ENCODE results near the gene NXF1. TPM values are rescaled to one million over a fixed set of nuclear protein-coding genes. Genes with fewer than 3 reads are reported as not detected.

The NXF1 gene
- total and polyA plus RNA-seq, 10 of the 15 experiments (the other 5 are each of a cell fraction or from before 2014, with no cell fraction given), result 20.7 to 84.9 (median 40.6) TPM

GRCh38 chr11:62753736-62754603, 51.3 kb downstream of the NXF1 start, which contains the start of gene ZBTB3 (continued):
- TF ChIP-seq EP300 (IDR thresholded peaks at IDR 0.05; ENCODE audit: borderline replicate concordance in 1 of 2, control insufficient read depth in 1 of 2, low read depth in 2 of 2, low read length in 2 of 2) (no peak), ZBED1 (IDR thresholded peaks at IDR 0.05; ENCODE audit: borderline replicate concordance) (no peak), FOXM1 (IDR thresholded peaks at IDR 0.05; ENCODE audit: low read depth, low read length) (no peak), ZNF24 (IDR thresholded peaks at IDR 0.05) (no peak), RAD51 (IDR thresholded peaks at IDR 0.05) (no peak), SIX5 (IDR thresholded peaks at IDR 0.05; ENCODE audit: low read depth, low read length, severe bottlenecking) (peak; percentile 8), NRF1 (conservative IDR thresholded peaks at IDR 0.05; ENCODE audit: low read depth, low read length) (no peak), TCF7 (IDR thresholded peaks at IDR 0.05; ENCODE audit: borderline replicate concordance) (no peak), MTA3 (IDR thresholded peaks at IDR 0.05; ENCODE audit: borderline replicate concordance, low read length) (no peak), PRDM15 (CRISPR knock-in tag; IDR thresholded peaks at IDR 0.05) (no peak), BRCA1 (IDR thresholded peaks at IDR 0.05; ENCODE audit: low read depth, low read length) (no peak), ZNF622 (IDR thresholded peaks at IDR 0.05) (no peak), NKRF (conservative IDR thresholded peaks at IDR 0.05) (peak; percentile 42; the same call in 1 of the 2 replicates), CHD2 (IDR thresholded peaks at IDR 0.05; ENCODE audit: borderline replicate concordance, low read depth, low read length) (peak; percentile 95), ZNF384 (IDR thresholded peaks at IDR 0.05; ENCODE audit: borderline replicate concordance, low read depth, low read length) (no peak), SMAD5 (IDR thresholded peaks at IDR 0.05; ENCODE audit: low read depth) (peak; percentile 92; the same call in 1 of the 2 replicates), TAF1 (IDR thresholded peaks at IDR 0.05; ENCODE audit: borderline replicate concordance, low read depth, low read length) (peak; percentile 63; the same call in 1 of the 2 replicates), ZZZ3 (IDR thresholded peaks at IDR 0.05; ENCODE audit: control insufficient read depth, insufficient read length, low read depth) (no peak), MTA2 (IDR thresholded peaks at IDR 0.05; ENCODE audit: low read depth) (no peak), NFIC (IDR thresholded peaks at IDR 0.05; ENCODE audit: low read depth, low read length) (no peak), ZBTB40 (IDR thresholded peaks at IDR 0.05; ENCODE audit: borderline replicate concordance) (peak; percentile 94)
